HG03457 (cell line): ENCODE measurements around the gene CMIP.

Experiments
- ATAC-seq: cut with Tn5 transposase; IDR thresholded peaks from one replicate; pipeline ENCODE4 v1.9.1; 2021; ENCODE audit warnings: moderate number of reproducible peaks; ENCODE audit not compliant: unreplicated experiment

Gene CMIP

GRCh38 chr16:81629896-81630634 is 185.5 kb downstream of the CMIP start:
- no peak for ATAC-seq

- no peak for ATAC-seq
Measured at GRCh38 chr16:81630635-81631031, 186.0 kb downstream of the CMIP start.

- no peak for ATAC-seq
Measured at GRCh38 chr16:81632392-81633146, 188.0 kb downstream of the CMIP start.

GRCh38 chr16:81633147-81633619 is 188.6 kb downstream of the CMIP start:
- ATAC-seq = no peak

GRCh38 chr16:81633680-81634379 is 189.2 kb downstream of the CMIP start:
- ATAC-seq = no peak

GRCh38 chr16:81634380-81635062 is 189.9 kb downstream of the CMIP start:
- ATAC-seq = no peak

- no peak for ATAC-seq
Measured at GRCh38 chr16:81635063-81635937, 190.7 kb downstream of the CMIP start.

- ATAC-seq = no peak
Measured at GRCh38 chr16:81636298-81636993, 191.8 kb downstream of the CMIP start.

GRCh38 chr16:81637336-81638235 is 193.0 kb downstream of the CMIP start:
- no peak for ATAC-seq

- no peak for ATAC-seq
Measured at GRCh38 chr16:81638286-81638945, 193.8 kb downstream of the CMIP start.

GRCh38 chr16:81639348-81639747 is 194.7 kb downstream of the CMIP start:
- ATAC-seq = no peak

- no peak for ATAC-seq
Measured at GRCh38 chr16:81639931-81640680, 195.5 kb downstream of the CMIP start.

- ATAC-seq = no peak
Measured at GRCh38 chr16:81640681-81641070, 196.1 kb downstream of the CMIP start.

GRCh38 chr16:81641395-81642106 is 196.9 kb downstream of the CMIP start:
- no peak for ATAC-seq

GRCh38 chr16:81642107-81642436 is 197.5 kb downstream of the CMIP start:
- no peak for ATAC-seq

GRCh38 chr16:81642943-81643342 is 198.3 kb downstream of the CMIP start:
- no peak for ATAC-seq

- ATAC-seq = no peak
Measured at GRCh38 chr16:81645266-81645694, 200.7 kb downstream of the CMIP start.
